WTC11 (cell line): Measurements from ENCODE around the gene CASKIN1.

Experiments used
- CTCF ChIP-seq: fragments of 200-600 bp; IDR thresholded peaks from 2 replicates; pipeline ENCODE4 v1.8.0; 2022; ENCODE audit warnings: antibody characterized with exemption
- GRHL2 ChIP-seq: fragments of 250-450 bp; sonication (Bioruptor Pico); IDR thresholded peaks from 2 replicates; pipeline ENCODE4 v1.8.0; 2022; ENCODE audit warnings: mild to moderate bottlenecking, moderate library complexity; ENCODE audit not compliant: insufficient replicate concordance, severe bottlenecking
- NR3C1 ChIP-seq: sonication (generic); formaldehyde crosslinking; conservative IDR thresholded peaks from 2 replicates; pipeline ENCODE4 v1.8.1; 2023; ENCODE audit warnings: low read depth, mild to moderate bottlenecking, missing genetic modification reagents
- SP1 ChIP-seq: sonication (generic); formaldehyde crosslinking; conservative IDR thresholded peaks from 2 replicates; pipeline ENCODE4 v1.8.1; 2022; ENCODE audit warnings: missing genetic modification reagents
- TF ChIP-seq, protein P1 (sequence below): sonication (generic); formaldehyde crosslinking; IDR thresholded peaks from 2 replicates; pipeline ENCODE4 v1.8.1; 2023; ENCODE audit warnings: mild to moderate bottlenecking, missing genetic modification reagents, moderate library complexity
- TF ChIP-seq, protein P2 (sequence below): sonication (generic); formaldehyde crosslinking; IDR thresholded peaks from 2 replicates; pipeline ENCODE4 v1.8.1; 2022; ENCODE audit warnings: low read depth, mild to moderate bottlenecking, moderate library complexity, missing genetic modification reagents, borderline replicate concordance

- TF ChIP-seq CTCF (no peak), NR3C1 (no peak), GRHL2 (no peak), SP1 (CRISPR knock-in tag) (no peak)
- TF ChIP-seq, protein P1, sequence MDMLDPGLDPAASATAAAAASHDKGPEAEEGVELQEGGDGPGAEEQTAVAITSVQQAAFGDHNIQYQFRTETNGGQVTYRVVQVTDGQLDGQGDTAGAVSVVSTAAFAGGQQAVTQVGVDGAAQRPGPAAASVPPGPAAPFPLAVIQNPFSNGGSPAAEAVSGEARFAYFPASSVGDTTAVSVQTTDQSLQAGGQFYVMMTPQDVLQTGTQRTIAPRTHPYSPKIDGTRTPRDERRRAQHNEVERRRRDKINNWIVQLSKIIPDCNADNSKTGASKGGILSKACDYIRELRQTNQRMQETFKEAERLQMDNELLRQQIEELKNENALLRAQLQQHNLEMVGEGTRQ (CRISPR knock-in tag) = no peak
- TF ChIP-seq, protein P2, sequence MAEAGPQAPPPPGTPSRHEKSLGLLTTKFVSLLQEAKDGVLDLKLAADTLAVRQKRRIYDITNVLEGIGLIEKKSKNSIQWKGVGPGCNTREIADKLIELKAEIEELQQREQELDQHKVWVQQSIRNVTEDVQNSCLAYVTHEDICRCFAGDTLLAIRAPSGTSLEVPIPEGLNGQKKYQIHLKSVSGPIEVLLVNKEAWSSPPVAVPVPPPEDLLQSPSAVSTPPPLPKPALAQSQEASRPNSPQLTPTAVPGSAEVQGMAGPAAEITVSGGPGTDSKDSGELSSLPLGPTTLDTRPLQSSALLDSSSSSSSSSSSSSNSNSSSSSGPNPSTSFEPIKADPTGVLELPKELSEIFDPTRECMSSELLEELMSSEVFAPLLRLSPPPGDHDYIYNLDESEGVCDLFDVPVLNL (CRISPR knock-in tag) = no peak
Measured at GRCh38 chr16:2216330-2216729, 19.9 kb upstream of the CASKIN1 start.
